ENCODE results near the gene NRXN2.

- TF ChIP-seq YY1 (IDR thresholded peaks at IDR 0.05; ENCODE audit: low read depth) (no peak), USF1 (IDR thresholded peaks at IDR 0.05) (no peak), TAF1 (IDR thresholded peaks at IDR 0.05; ENCODE audit: low read depth) (no peak), TCF12 (IDR thresholded peaks at IDR 0.05; ENCODE audit: low read depth) (no peak), MAX (IDR thresholded peaks at IDR 0.05) (no peak), RAD21 (IDR thresholded peaks at IDR 0.05; ENCODE audit: low read depth) (no peak), FOXM1 (IDR thresholded peaks at IDR 0.05; ENCODE audit: borderline replicate concordance, low read depth) (no peak), CREB1 (IDR thresholded peaks at IDR 0.05; ENCODE audit: low read depth) (no peak), EP300 (IDR thresholded peaks at IDR 0.05; ENCODE audit: borderline replicate concordance) (no peak), REST (IDR thresholded peaks at IDR 0.05; ENCODE audit: low read depth) (no peak), TEAD4 (IDR thresholded peaks at IDR 0.05) (no peak), EGR1 (IDR thresholded peaks at IDR 0.05) (no peak)
Measured at GRCh38 chr11:64592656-64593055, 130.3 kb downstream of the NRXN2 start.

All from Ishikawa (cell line).